Stimulated activated CD4-positive, alpha-beta T cell treated with anti-CD3 and anti-CD28 coated beads, TNF-alpha, amount 100 ng/mL, for 24 hours (primary cell): Measurements from ENCODE around the gene GLRX2.
A peak's percentile ranks its signal among the peaks of the same experiment; 100 is the strongest.
"Not testable (repeated sequence)": the region's sequence is repeated elsewhere in the genome, so short reads cannot be mapped to it uniquely, and the experiment has no call there.

Source experiments
- DNase-seq, 3 experiments: peaks; one replicate each; pipeline ENCODE4 v3.0.0-alpha.2; 2020; ENCODE audit warnings: low read depth in 3 of 3

GLRX2 gene

GRCh38 chr1:193065954-193066353, 39.3 kb downstream of the GLRX2 start:
- DNase-seq: no peak

- no peak for DNase-seq
These were observed 42.3 kb downstream of the GLRX2 start for GRCh38 chr1:193062698-193063463.

- no peak for DNase-seq
These were observed 44.3 kb downstream of the GLRX2 start for GRCh38 chr1:193060938-193061337.

- DNase-seq: no peak
These were observed 44.8 kb downstream of the GLRX2 start for GRCh38 chr1:193060406-193060805.

GRCh38 chr1:193060115-193060403, 45.2 kb downstream of the GLRX2 start:
- no peak for DNase-seq

- DNase-seq: peak; percentile 88 to 93 (median 92)
These were observed 45.7 kb downstream of the GLRX2 start, which contains the start of the genes RO60 and UCHL5 for GRCh38 chr1:193059282-193060114. RO60 (plus strand) TSS chr1:193059612; CDS start chr1:193069055, 9,443 bp downstream. UCHL5 (minus strand) TSS chr1:193059360; CDS start chr1:193059260, 100 bp downstream.

- peak; percentile 29 to 65 (median 40) for DNase-seq
These were observed 46.5 kb downstream of the GLRX2 start for GRCh38 chr1:193058529-193059281.

- no peak for DNase-seq
These were observed 51.0 kb downstream of the GLRX2 start for GRCh38 chr1:193054169-193054675.

GRCh38 chr1:193048913-193049312, 56.3 kb downstream of the GLRX2 start:
- DNase-seq: not testable (repeated sequence)
